ENCODE measurements around the gene ELOVL7.
"Not testable (repeated sequence)": the region's sequence is repeated elsewhere in the genome, so short reads cannot be mapped to it uniquely, and the experiment has no call there.

ELOVL7 gene

GRCh38 chr5:60829490-60830266 is 14.4 kb downstream of the ELOVL7 start:
- DNase-seq, result no peak

- DNase-seq, result no peak
Measured at GRCh38 chr5:60827201-60827600, 16.9 kb downstream of the ELOVL7 start.

GRCh38 chr5:60826653-60827052 is 17.4 kb downstream of the ELOVL7 start:
- no peak for DNase-seq

GRCh38 chr5:60823574-60823973 is 20.5 kb downstream of the ELOVL7 start:
- DNase-seq, result no peak

GRCh38 chr5:60822285-60822556 is 21.8 kb downstream of the ELOVL7 start:
- no peak for DNase-seq

GRCh38 chr5:60821488-60822284 is 22.4 kb downstream of the ELOVL7 start:
- no peak for DNase-seq

GRCh38 chr5:60820593-60821487 is 23.2 kb downstream of the ELOVL7 start:
- no peak for DNase-seq

GRCh38 chr5:60816138-60816537 is 27.9 kb downstream of the ELOVL7 start:
- not testable (repeated sequence) for DNase-seq

GRCh38 chr5:60814498-60814897 is 29.6 kb downstream of the ELOVL7 start:
- DNase-seq, result no peak

GRCh38 chr5:60812426-60812825 is 31.6 kb downstream of the ELOVL7 start:
- DNase-seq, result no peak

GRCh38 chr5:60811105-60811504 is 33.0 kb downstream of the ELOVL7 start:
- DNase-seq, result no peak

- DNase-seq, result no peak
Measured at GRCh38 chr5:60810438-60811085, 33.5 kb downstream of the ELOVL7 start.

GRCh38 chr5:60809891-60810425 is 34.1 kb downstream of the ELOVL7 start:
- DNase-seq, result no peak

- DNase-seq, result no peak
Measured at GRCh38 chr5:60806591-60807243, 37.4 kb downstream of the ELOVL7 start.

GRCh38 chr5:60805463-60805862 is 38.6 kb downstream of the ELOVL7 start:
- DNase-seq, result no peak

GRCh38 chr5:60803712-60804111 is 40.4 kb downstream of the ELOVL7 start:
- no peak for DNase-seq

- DNase-seq, result no peak
Measured at GRCh38 chr5:60802986-60803385, 41.1 kb downstream of the ELOVL7 start.

- no peak for DNase-seq
Measured at GRCh38 chr5:60802226-60802625, 41.8 kb downstream of the ELOVL7 start.

- no peak for DNase-seq
Measured at GRCh38 chr5:60797482-60798153, 46.5 kb downstream of the ELOVL7 start.

- DNase-seq, result not testable (repeated sequence)
Measured at GRCh38 chr5:60795424-60795950, 48.6 kb downstream of the ELOVL7 start.

GRCh38 chr5:60794691-60795090 is 49.4 kb downstream of the ELOVL7 start:
- no peak for DNase-seq

Measured in right forelimb (tissue), 1 donor.